MG63 (cell line): ENCODE data around the gene GJC3. TPM values are rescaled to one million over a fixed set of nuclear protein-coding genes. Genes with fewer than 3 reads are reported as not detected.
"Not testable (repeated sequence)": the region's sequence is repeated elsewhere in the genome, so short reads cannot be mapped to it uniquely, and the experiment has no call there.

Source experiments
- DNase-seq: peaks from one replicate; pipeline ENCODE4 v3.0.0-alpha.2; 2020
- H3K27me3 ChIP-seq: fragments of 250-450 bp; sonication (Bioruptor Pico); 2 replicates; pipeline ENCODE4 v1.5.1; 2020; ENCODE audit warnings: mild to moderate bottlenecking, moderate library complexity
- H3K36me3 ChIP-seq: fragments of 250-450 bp; sonication (Bioruptor Pico); 2 replicates; pipeline ENCODE4 v1.5.1; 2020; ENCODE audit warnings: mild to moderate bottlenecking, moderate library complexity
- H3K4me3 ChIP-seq: fragments of 250-450 bp; sonication (Bioruptor Pico); 2 replicates; pipeline ENCODE4 v1.5.1; 2020; ENCODE audit warnings: mild to moderate bottlenecking, moderate library complexity
- H3K9me3 ChIP-seq: fragments of 250-450 bp; sonication (Bioruptor Pico); 2 replicates; pipeline ENCODE4 v1.5.1; 2020; ENCODE audit warnings: mild to moderate bottlenecking, moderate library complexity
- total RNA-seq: library from RNA; depleted of rRNA; stranded (reverse); fragments of >200 nt; shearing (Covaris generic); gene quantifications from 2 replicates; pipeline ENCODE4 v1.2.3, GENCODE V29; 2014; ENCODE audit warnings: low replicate concordance; rRNA removed

The GJC3 gene
- not detected in 2 replicates for total RNA-seq

GRCh38 chr7:99928994-99929729, at the start of gene GJC3:
Gene GJC3 (minus strand): TSS chr7:99929620. CDS start chr7:99929620, 0 bp downstream.
- Histone ChIP-seq H3K27me3 (peaks cover 4% of the 10 kb centered on the region), H3K36me3 (no peaks in the 10 kb centered on the region), H3K9me3 (no peaks in the 10 kb centered on the region), H3K4me3 (no peak within 1 kb of the TSS)
- peak; percentile 32 for DNase-seq

- DNase-seq, result no peak
- H3K9me3 ChIP-seq, result no peaks in the 10 kb centered on the region
- H3K36me3 ChIP-seq, result no peaks in the 10 kb centered on the region
- no peak overlapping the region for H3K4me3 ChIP-seq
- H3K27me3 ChIP-seq, result no peaks in the 10 kb centered on the region; the same call in 1 of the 2 replicates
Measured at GRCh38 chr7:99976626-99977025, 47.2 kb upstream of the GJC3 start.

- no peaks in the 10 kb centered on the region; the same call in 1 of the 2 replicates for H3K27me3 ChIP-seq
- DNase-seq, result peak; percentile 37
Measured at GRCh38 chr7:99975782-99976521, 46.5 kb upstream of the GJC3 start, which contains the start of gene AZGP1. Gene AZGP1 (minus strand): TSS chr7:99976031. CDS start chr7:99976020, 11 bp downstream.

GRCh38 chr7:99974681-99975080, 45.3 kb upstream of the GJC3 start:
- no peak for DNase-seq
- H3K27me3 ChIP-seq, result no peaks in the 10 kb centered on the region; the same call in 1 of the 2 replicates
- no peak overlapping the region for H3K4me3 ChIP-seq
- H3K36me3 ChIP-seq, result no peaks in the 10 kb centered on the region
- H3K9me3 ChIP-seq, result no peaks in the 10 kb centered on the region

More at GRCh38 chr7:99975782-99976521, 46.5 kb upstream of the GJC3 start, which contains the start of gene AZGP1:
- Histone ChIP-seq H3K9me3 (no peaks in the 10 kb centered on the region), H3K4me3 (no peak within 1 kb of the TSS), H3K36me3 (no peaks in the 10 kb centered on the region)

GRCh38 chr7:99973817-99974216, 44.4 kb upstream of the GJC3 start:
- H3K27me3 ChIP-seq, H3K36me3 ChIP-seq, H3K9me3 ChIP-seq, H3K4me3 ChIP-seq, DNase-seq: not testable (repeated sequence)

GRCh38 chr7:99971242-99971641, 41.8 kb upstream of the GJC3 start:
- Histone ChIP-seq H3K4me3 (no peak overlapping the region), H3K27me3 (no peaks in the 10 kb centered on the region; the same call in 1 of the 2 replicates), H3K9me3 (no peaks in the 10 kb centered on the region), H3K36me3 (no peaks in the 10 kb centered on the region)
- no peak for DNase-seq

GRCh38 chr7:99969813-99970212, 40.4 kb upstream of the GJC3 start:
- H3K36me3 ChIP-seq, H3K9me3 ChIP-seq, H3K27me3 ChIP-seq: not testable (repeated sequence)

GRCh38 chr7:99969298-99969697, 39.9 kb upstream of the GJC3 start:
- no peak for DNase-seq

More at GRCh38 chr7:99969813-99970212, 40.4 kb upstream of the GJC3 start:
- DNase-seq, H3K4me3 ChIP-seq: not testable (repeated sequence)

GRCh38 chr7:99958564-99959227, 29.3 kb upstream of the GJC3 start:
- no peaks in the 10 kb centered on the region for H3K9me3 ChIP-seq
- no peak overlapping the region for H3K4me3 ChIP-seq
- H3K36me3 ChIP-seq, result no peaks in the 10 kb centered on the region
- no peak for DNase-seq
- H3K27me3 ChIP-seq, result no peaks in the 10 kb centered on the region

More at GRCh38 chr7:99969298-99969697, 39.9 kb upstream of the GJC3 start:
- Histone ChIP-seq H3K4me3 (no peak overlapping the region), H3K36me3 (no peaks in the 10 kb centered on the region), H3K9me3 (no peaks in the 10 kb centered on the region), H3K27me3 (no peaks in the 10 kb centered on the region)

GRCh38 chr7:99955247-99955646, 25.8 kb upstream of the GJC3 start:
- no peaks in the 10 kb centered on the region for H3K27me3 ChIP-seq
- no peaks in the 10 kb centered on the region for H3K36me3 ChIP-seq
- peaks cover 2% of the 10 kb centered on the region; the same call in 1 of the 2 replicates for H3K9me3 ChIP-seq
- no peak for DNase-seq
- no peak overlapping the region for H3K4me3 ChIP-seq

- not testable (repeated sequence) for H3K27me3 ChIP-seq, H3K36me3 ChIP-seq, H3K9me3 ChIP-seq, DNase-seq, H3K4me3 ChIP-seq
Measured at GRCh38 chr7:99954643-99955042, 25.2 kb upstream of the GJC3 start.

- H3K27me3 ChIP-seq, result no peaks in the 10 kb centered on the region
- DNase-seq, result no peak
Measured at GRCh38 chr7:99953649-99954048, 24.2 kb upstream of the GJC3 start.

GRCh38 chr7:99952649-99953048, 23.2 kb upstream of the GJC3 start:
- not testable (repeated sequence) for H3K36me3 ChIP-seq, H3K27me3 ChIP-seq, H3K9me3 ChIP-seq, DNase-seq, H3K4me3 ChIP-seq

More at GRCh38 chr7:99953649-99954048, 24.2 kb upstream of the GJC3 start:
- peaks cover 2% of the 10 kb centered on the region; the same call in 1 of the 2 replicates for H3K9me3 ChIP-seq
- no peak overlapping the region for H3K4me3 ChIP-seq
- H3K36me3 ChIP-seq, result no peaks in the 10 kb centered on the region

GRCh38 chr7:99950819-99951218, 21.4 kb upstream of the GJC3 start:
- not testable (repeated sequence) for H3K27me3 ChIP-seq, DNase-seq, H3K36me3 ChIP-seq, H3K9me3 ChIP-seq, H3K4me3 ChIP-seq

GRCh38 chr7:99949645-99950228, 20.3 kb upstream of the GJC3 start:
- H3K27me3 ChIP-seq, result no peaks in the 10 kb centered on the region
- H3K4me3 ChIP-seq, result no peak overlapping the region
- no peak for DNase-seq
- peaks cover 2% of the 10 kb centered on the region; the same call in 1 of the 2 replicates for H3K9me3 ChIP-seq
- no peaks in the 10 kb centered on the region for H3K36me3 ChIP-seq

GRCh38 chr7:99947608-99948007, 18.2 kb upstream of the GJC3 start:
- no peak for DNase-seq
- no peaks in the 10 kb centered on the region for H3K36me3 ChIP-seq
- H3K9me3 ChIP-seq, result peaks cover 2% of the 10 kb centered on the region; the same call in 1 of the 2 replicates
- no peak overlapping the region for H3K4me3 ChIP-seq
- H3K27me3 ChIP-seq, result no peaks in the 10 kb centered on the region
